ENCODE results near the gene DOCK1.

The DOCK1 gene

DNA sequence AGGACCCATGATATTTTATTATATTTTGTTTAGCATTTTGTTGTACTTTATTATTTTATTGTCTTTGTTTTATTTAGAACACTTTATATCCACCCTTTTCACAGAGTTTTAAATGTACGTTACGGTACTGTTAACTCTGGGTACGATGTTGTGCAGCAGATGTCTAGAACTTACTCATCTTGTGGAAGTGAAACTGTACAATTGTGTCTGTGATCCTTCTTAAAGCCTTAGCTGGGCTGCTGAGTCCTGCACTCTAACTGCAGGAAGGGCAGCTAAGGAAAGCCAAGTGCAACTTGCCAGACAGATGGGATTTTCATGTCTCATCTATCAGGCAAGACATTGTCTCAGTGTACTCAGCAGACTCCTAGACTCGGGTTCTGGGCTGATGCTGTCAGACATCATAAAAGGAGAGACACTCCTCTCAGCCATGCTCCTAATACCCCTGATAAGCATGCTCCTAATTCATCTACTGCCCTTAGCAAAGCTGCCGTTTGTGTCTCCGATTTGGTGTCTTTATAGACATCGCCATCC is 305.8 kb downstream of the DOCK1 start:
- no peak for DNase-seq (ENCODE audit: low read depth, low spot score)

DNA sequence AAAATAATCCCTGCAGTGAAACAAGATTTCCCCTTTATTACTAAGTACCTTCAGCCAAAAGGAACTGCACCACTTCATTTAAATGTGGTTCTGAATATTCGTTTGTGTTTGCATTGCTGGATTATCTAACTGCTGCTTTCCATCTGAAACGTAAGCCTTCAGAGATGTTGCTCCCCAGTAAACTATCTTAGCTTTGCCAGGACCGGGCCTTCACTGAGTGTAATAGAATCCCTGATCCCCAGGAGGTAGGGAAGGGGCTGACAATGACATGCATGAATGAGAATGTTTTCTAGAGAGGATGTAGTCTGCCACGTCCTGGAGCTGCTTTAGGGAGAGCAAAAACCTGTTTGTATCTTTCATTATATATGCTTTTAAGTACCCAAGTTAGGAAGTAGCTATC is 310.6 kb downstream of the DOCK1 start:
- no peak for DNase-seq (ENCODE audit: low read depth, low spot score)

DNA sequence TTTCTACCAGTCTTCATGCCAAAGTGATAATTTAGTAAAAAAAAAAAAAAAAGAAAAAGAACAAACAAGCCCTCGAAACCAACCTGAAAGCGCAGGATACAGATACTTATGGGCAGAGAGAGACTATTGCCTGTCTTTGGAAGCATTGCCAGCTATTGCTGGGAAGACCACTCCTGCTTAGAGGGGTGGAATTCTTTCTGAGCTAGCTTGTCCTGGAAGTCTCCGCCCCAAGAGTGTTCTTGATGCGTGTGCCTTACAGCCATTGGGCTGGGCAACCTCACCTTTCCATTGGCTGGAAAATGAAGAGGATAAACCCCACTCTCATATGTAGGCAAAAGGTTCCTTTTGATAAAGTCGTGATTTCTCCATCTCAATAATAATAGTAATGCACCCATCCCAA is 311.0 kb downstream of the DOCK1 start:
- DNase-seq (ENCODE audit: low read depth, low spot score), result no peak

DNA sequence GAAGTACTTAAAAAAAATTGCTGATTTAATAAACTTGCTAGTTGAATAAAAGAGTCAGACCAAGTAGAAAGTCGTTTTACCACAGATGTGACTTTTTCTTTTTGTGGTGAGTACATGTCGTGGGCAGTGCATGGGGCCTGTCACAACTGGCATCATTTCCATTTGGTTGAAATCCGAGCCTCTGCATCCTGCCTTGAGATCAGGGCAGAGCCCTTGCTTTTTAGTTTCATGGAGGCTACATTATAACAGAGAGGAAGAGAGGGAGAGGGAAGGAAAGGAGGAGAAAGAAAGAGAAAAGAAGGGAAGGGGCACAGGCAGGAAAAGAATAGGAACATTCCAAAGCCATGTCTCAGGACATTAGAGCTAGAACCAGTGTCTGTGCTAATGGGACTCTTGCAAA is 311.6 kb downstream of the DOCK1 start:
- peak; percentile 39 for DNase-seq (ENCODE audit: low read depth, low spot score)

DNA sequence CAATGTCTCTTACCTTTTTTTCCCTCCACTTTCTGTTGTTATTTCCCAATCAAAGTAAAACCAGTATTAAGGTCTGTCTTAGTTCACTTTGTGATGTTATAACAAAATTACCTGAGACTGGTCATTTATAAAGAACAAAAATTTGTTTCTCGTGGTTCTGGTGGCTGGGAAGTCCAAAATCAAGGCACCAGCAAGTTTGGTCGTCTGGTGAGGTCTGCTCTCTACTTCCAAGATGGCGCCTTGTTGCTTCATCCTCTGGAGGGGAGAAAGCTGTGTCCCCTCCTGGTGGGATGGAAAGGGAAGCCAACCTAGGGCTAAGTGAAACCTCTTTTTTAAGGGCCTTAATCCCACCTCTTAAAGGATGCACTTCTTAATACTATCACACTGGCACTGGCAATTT is 313.4 kb downstream of the DOCK1 start:
- DNase-seq (ENCODE audit: low read depth, low spot score), result no peak

DNA sequence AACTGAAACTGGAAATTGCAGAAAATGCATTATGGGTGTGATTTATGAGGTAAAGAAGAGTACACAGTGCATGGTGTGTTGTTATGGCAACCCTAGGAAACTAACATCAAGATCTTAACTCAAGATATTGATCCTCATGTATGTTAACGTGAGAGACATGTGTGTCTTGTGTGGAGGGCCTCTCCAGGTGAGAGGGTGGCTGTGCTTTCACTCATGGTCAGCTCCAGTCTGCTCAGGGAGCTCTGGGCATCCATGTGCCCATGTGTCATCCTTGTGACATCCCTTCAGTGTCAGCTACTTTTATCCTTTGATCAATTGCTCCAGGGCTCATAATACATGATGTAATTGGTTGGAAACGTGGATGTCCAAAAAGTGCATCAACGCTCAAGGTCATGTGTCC is 316.1 kb downstream of the DOCK1 start:
- DNase-seq (ENCODE audit: low read depth, low spot score), result no peak

DNA sequence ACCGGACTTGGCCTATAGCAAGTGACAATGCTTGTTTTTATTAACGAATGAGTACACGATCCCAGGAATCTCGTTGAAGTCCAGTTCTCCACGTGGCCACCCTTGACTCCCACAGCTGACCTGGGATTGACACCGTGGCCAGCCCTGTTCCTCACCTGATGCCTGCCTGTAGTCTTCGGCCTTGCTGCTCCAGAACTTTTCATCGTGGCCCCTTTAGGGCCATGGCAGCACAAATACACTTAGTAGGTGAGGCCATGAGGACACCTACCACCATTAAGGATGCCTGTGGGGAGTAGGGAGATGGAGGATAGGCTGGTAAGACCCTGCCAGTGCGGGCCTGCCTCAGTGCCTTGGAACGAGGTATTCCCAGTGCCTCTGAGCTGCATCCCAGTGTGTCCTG is 321.8 kb downstream of the DOCK1 start:
- no peak for DNase-seq (ENCODE audit: low read depth, low spot score)

DNA sequence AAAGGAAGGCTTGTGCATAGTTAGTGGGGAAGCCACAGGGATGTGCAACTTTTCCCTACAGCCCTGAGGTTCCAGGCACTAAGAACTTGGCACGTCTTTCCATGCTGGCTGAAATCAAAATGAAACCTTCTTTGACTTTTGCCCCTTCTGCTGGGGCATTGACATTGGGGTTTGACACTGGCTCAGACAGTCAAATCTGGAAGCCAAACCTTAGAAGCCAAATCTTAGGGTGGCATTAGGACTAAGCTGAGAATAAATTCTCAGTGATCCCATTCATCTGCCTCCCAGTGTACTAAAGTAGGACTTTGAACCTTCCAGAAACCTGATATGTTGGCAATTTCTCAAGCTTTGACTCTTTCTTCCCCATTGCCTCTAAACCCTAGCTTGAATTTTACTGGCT is 322.4 kb downstream of the DOCK1 start:
- DNase-seq (ENCODE audit: low read depth, low spot score), result no peak

DNA sequence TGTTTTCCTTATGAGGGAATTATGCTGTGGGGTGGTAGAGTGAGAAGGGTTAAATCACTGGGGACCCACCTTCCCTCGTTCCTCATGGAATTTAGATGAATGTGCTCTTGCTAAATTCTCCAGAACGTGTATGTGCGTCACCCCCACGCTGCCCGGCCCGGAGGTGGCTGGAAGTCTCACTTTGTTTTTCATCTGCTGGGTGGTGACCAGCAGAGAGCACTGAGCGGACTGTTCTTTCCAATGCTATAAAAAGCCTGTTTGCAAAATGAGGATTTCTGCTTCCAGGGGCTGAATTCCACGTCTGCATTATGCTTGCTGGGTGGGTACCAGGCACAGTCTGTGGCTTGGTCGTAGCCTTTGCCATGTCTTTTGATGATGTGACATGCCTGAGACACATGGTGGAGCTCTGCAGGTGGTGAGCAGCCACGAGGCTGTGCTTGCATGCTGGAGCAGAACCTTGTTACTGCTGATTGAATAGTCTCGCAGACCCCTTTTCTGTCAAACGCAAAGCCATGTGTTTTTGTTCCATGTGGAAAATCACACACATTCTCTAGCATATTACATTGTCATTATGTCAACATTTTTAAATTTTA is 323.1 kb downstream of the DOCK1 start:
- DNase-seq (ENCODE audit: low read depth, low spot score), result no peak

DNA sequence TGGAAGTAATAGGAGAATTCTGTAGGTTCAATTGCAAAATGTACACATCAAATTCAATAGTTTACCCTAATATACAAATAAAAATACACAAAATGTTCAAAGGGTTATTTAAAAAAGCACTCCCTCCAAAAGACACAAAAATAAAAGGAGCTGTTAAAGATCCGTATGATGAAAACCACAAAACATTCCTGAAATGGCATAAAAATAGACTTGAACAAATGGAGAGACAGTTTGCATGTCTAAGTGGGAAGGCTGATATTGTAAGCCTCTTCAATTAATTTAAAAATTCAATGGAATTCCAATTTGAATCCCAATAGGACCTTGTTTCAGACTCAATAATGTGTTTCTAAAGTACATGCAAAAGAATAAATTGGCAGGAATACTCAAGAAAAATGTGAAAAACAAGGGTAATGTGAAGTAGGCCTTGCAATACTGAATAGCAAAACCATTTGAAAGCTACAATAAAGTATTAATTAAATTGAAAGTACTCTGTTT is 329.1 kb downstream of the DOCK1 start:
- peak; percentile 8 for DNase-seq (ENCODE audit: low read depth, low spot score)

DNA sequence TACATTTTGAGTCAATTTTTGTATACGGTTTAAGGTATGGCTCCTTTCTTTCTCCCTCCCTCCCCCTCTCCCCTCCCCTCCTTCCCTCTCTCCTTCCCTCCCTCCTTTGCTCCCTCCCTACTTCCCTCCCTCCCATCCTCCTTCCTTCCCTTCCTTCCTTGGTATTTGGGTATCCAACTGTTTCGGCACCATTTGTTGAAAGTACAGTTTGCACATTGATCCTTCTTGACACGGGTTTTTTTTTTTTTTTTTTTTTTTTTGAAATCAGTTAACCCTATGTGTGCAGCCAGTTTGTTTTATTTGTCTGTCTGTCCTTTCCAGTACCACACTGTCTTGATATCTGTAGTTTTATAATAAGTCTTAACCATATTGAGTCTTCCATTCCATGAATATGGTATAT is 331.0 kb downstream of the DOCK1 start:
- DNase-seq (ENCODE audit: low read depth, low spot score), result no peak

DNA sequence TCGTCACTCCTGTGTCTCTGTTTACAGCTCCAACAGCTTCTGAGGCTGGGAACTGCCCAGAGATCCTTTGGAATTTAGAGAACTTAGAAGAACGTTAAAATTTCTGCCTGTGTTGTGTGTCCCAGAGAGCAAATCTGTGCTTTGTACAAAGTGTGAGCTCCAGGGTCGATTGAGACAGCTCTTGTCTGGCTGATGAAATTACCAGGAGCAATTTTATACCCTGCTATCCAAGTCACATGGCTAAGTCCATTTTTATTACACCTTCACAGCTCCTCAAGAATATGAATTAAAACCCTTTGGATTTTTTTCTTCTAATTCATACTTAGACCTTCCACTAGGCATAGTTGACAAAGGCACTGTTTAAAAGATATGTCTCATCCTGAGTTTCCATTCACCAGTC is 337.7 kb downstream of the DOCK1 start:
- no peak for DNase-seq (ENCODE audit: low read depth, low spot score)

DNA sequence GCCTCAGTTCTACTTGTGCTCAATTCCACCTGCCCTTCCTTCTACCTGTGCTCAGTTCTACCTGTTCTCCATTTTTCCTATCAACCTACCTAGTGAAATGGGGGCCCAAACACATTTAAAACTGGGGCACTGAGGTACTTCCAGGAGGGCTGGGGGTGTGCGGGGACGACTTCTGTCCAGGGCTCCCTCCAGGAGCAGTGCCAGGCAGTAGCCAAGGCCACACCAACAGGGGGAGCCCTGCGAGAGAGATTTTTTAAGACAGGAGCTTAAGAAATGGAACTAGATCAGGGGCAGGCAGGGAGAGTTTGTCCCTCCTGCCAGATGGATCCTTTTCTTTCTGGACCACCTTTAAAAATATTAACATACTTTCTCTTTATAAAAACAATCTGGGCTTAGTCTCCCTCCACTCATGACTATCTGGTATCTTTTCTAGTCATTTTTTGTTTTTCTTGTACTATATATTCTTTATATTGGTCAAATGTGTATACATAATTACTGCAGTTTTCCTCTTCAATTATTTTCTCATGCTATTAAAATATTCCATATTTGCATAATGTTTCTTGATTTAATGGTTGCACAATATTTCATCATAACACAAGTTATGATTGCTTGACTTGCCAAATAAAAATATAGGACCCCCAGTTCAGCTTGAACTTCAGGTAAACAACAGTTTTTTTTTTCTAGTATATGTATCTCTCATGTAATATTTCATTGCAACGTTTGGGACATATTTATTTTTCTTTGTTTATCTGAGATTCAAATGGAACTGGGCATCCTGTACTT is 338.5 kb downstream of the DOCK1 start:
- DNase-seq (ENCODE audit: low read depth, low spot score), result peak; percentile 36

DNA sequence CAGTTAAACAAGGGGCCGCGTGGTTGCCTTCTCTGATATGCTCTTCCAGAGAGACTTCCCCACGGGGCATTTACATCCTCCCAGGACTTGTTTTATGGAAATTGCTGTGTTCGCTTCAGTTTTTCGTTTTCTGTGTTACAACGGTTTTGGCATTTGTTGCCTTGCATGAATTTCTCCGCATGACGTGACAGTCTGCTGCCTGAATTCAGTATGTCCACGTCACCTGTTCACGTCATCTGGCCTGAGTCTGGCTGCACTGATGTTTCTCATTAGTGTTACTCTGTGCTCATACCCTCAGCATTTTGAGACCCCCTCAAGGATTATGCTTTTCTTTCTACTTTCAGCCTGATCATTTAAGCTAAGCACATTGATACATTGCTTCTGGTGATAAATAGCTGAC is 340.2 kb downstream of the DOCK1 start:
- DNase-seq (ENCODE audit: low read depth, low spot score), result no peak

DNA sequence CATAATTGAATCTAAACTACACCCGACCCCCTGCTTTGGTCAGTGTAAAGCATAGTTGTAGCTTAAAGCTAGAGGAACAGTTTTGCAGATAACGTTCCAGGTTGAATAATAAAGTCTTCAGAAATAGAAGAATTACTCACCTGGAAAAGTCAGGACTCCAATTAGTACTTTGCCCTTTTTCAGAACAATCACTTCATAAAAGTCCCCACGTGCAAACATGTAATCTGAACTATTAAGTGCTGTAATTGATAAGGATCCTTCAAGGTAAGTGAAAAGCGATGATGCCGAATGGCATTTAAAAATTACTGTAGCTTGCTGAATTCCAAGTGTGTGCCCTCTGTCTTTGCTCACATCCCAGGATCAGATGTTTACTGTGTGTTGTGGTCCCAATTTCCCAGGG is 344.8 kb downstream of the DOCK1 start:
- DNase-seq (ENCODE audit: low read depth, low spot score), result no peak

DNA sequence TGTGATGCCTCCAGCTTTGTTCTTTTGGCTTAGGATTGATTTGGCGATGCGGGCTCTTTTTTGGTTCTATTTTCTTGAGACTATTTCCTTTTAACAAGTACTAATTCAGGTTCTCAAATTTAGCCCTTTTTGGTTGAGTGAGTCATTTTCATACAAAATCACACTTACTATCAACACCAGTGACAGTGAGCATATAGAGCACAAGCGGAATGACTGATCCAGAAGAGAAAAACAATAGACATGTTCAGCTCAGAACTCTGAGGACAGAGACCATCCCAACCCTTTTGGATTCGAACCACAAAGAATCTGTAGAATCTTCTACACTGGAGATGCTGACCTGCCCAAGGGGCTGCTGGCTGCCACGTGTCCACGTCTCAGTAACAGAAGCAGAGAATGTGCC is 347.6 kb downstream of the DOCK1 start:
- no peak for DNase-seq (ENCODE audit: low read depth, low spot score)

DNA sequence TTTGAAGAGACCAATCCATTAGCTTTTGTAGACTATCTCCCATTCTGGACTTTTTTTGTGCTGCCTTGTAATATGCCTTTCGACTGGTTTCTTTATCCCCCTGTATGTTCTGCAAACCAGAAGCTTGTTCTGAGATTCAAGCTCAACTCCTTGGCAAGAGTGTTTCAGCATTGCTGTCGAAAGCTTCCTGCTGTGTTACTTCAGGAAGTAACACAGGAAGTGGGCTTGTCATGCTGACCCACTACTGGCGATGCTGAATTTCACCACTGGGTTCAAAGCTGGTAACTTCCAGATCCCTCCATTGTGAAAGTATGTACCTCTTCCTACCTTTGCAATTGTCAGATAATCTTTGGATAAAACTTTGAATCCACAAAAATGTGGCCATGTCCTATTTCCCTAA is 349.0 kb downstream of the DOCK1 start:
- DNase-seq (ENCODE audit: low read depth, low spot score), result no peak

DNA sequence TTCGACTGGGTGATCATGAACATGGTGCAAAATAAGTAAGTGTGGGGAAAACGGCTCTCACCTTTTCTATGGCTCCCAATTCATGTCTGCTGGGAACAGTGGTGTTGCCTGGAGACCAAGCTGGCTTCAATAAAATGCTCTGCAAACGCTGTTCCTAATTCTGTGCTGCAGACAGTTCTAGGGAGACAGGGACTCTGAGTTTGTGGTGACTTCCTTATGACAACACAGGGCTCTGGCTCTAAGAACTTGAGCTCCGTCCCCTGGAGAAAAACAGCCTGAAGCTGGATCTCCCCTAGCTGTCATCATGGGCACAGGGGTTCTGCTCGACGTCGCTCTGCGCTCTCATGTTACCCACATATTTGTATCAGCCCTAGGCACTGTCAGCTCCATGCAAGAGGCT is 352.2 kb downstream of the DOCK1 start:
- no peak for DNase-seq (ENCODE audit: low read depth, low spot score)

DNA sequence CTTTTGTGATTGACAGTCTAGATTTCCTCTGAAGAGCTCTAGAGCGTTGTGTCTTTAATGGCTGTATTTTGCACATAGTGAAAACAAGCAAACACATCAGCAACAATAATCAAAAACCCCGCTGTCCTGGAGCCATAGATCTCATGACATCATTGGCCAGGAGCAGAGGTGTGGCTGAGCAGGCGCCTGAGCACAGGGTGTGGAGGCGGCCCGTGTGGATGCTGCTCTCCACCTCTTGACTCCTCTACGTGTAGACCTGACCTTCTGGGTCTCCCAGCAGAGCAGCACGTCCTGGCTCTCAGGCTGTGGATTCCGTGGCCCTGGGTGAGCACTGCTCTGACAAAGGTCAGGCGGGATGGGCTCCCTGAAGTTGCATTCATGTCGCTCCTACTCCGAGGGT is 354.1 kb downstream of the DOCK1 start:
- DNase-seq (ENCODE audit: low read depth, low spot score), result no peak

DNA sequence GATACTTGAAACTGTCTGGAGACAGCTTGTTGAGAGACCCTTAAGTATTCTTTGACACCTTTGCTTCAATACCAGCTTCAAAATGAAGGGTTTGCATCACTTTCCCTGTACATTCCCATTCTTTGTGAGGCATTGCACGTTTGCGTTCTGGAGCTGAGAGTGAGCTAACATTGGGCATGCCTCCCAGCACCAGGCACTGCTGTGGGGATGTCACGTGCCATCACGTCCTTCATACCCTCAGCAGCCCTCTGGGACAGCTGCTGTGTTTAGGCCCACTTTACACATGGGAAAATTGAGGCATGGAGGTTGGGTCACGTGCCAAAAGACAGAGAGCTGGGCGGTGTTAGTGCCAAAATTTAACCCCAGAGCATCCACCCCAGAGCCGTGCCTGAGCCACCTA is 357.4 kb downstream of the DOCK1 start:
- DNase-seq (ENCODE audit: low read depth, low spot score), result no peak

DNA sequence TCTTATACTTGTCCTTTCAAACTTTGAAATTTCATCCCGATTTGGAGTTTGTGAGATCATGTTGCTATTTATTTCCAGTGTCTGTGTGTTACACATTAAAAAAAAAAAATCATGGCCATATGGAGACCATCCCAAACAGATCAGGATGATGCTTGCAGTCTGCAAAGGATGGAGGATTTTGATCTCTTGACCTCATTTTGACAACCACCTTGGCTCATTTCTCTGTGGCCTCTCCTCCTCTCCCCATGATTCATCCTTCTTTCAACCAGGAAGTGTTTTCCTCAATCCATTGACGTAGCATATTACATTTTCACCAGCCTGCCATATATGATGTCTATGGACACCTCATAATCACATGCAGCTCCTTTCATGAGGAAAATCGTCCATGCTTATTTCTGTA is 360.1 kb downstream of the DOCK1 start:
- no peak for DNase-seq (ENCODE audit: low read depth, low spot score)

DNA sequence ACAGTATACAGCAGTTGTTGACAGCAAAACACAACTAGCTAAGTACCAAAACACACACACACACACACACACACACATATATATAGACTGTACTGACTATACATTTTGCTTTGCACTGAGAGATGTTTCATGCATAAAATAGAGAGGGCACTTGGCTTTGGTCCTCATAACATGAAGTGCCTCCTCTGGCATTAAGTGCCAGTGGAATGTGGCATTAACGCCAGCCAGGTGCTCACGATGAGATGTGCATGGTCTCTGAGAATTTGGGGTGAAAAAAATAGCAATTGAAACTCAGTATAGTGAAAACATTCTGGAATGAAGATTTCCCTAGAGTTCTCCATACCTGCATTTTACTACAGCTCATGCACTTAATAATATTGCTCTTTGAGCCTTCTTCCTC is 361.2 kb downstream of the DOCK1 start:
- DNase-seq (ENCODE audit: low read depth, low spot score), result no peak

DNA sequence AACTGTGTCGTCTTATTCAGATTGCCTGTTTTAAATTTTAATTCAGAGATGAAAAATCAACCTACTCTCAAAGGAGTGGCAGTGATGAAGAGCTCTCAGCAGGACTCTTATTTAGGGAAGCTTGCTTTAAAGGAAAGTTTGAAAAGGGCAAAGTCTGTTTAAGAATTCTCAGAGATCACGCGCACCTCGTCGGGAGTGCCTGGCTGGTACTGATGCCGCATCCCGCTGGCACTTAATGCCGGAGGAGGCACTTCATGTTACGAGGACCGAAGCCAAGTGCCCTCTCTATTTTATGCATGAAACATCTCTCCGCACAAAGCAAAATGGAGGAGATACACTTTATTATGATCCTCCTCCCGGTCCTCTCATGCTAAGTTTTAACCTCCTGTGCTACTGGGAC is 362.2 kb downstream of the DOCK1 start:
- no peak for DNase-seq (ENCODE audit: low read depth, low spot score)

Measured in astrocyte of the hippocampus (primary cell).